NOMO-1 (cell line): ENCODE results near the gene INHBA.
A peak's percentile ranks its signal among the peaks of the same experiment; 100 is the strongest.

Experiments
- DNase-seq, 2 experiments: peaks; one replicate each; lab custom pipeline; 2025; ENCODE audit not compliant: unreplicated experiment in 2 of 2; lab: John Stamatoyannopoulos, UW

INHBA gene

GRCh38 chr7:41702635-41703371, at the start of gene INHBA:
INHBA (minus strand) TSS chr7:41703090; CDS start chr7:41700374, 2,716 bp downstream.
- no peak for DNase-seq

DNA sequence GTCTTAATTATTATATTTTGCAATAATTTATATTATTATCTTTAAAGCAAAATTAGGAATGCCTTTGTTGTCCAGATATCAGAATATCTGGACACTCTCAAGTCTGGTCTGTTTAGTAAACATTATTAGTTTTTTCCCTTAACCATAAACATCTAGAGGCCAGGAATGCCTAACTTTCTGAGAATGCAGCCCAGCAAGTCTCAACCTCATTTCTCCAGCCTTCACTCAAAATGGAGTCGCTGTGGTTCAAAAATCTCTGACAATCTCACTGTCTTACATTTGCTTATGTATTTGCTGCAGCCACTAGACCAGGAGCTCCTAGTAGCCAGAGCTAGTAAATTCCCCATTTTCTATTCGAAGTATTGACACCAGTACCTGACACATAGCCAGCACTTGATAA, 49.7 kb upstream of the INHBA start:
- no peak for DNase-seq

- no peak for DNase-seq
These were observed 48.0 kb upstream of the INHBA start for GRCh38 chr7:41750661-41751540.

DNA sequence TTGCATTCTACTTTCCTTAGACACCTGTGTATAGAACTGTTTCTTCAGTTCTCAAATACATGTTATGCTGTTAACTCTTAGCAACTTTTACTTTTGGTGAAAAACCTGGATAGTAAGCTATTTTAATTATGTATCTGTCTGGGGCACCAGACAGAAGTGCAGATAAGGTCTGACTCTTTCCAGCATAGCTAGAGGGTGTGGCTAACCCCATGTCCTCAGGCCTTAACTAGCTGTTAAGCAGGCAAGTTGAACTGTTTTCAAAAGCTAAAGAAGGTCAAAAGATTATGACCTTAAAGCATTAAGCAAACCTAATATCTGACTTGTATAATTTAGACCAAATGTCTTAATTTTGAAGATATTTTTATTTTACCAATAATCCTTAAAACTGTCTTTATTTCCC, 45.1 kb upstream of the INHBA start:
- no peak for DNase-seq

DNA sequence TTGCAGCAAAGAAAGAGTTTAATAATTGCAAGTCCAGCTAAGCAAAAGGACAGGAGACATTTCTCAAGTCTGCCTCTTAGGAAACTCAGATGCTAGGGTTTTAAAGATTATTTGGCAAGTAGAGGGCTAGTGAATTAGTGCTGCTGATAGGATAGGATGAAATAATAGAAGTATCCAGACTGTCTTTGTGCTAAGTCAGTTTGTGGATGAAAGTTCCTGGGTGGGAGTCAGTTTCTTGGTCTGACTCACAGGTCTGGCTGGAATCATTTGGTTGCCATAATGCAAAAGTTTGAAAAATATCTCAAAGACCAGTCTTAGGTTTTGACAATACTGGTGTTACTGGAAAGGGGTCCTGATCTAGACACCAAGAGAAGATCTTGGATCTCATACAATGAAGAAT, 42.6 kb upstream of the INHBA start:
- DNase-seq = no peak

DNA sequence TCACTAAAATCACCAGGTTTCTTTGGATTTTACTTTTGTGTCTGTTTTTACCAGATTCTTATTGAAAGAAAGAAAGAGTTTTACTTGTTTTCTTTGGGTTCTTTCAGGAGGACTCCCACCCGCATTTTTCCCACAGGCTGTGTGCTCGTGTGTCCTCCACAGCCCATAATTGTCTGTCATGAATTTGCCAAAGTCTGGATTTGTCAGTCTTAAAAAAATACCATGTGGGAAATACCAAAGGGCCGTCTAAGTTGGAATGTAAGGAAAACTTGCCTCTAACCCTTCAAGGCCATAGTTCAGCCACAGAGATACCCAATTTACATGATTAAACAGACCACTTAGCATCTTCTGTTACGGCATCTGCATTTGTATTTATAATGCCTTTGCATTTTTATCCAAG, 41.3 kb upstream of the INHBA start:
- no peak for DNase-seq

GRCh38 chr7:41742401-41743020, 39.6 kb upstream of the INHBA start:
- DNase-seq = no peak

- DNase-seq = no peak
These were observed 35.9 kb upstream of the INHBA start for GRCh38 chr7:41738806-41739205.

DNA sequence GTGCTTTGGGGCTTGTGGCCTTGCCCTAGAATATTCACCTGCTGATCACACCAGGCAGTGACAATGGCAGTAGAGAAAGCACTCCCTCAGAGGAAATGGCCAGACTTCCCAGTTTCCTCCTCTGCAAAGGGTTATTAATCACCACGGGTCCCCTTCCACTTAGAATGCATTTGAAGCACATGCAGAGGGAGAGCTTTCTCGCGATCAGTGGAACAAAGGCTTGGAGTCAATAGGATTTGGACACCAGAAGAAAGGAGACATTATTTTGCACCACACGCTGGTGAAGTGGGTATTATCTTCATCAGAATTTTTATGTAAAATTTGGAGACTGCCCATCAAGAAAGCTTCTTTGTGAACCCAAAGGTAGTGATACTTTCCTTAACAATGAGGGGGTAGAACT, 35.4 kb upstream of the INHBA start:
- DNase-seq = no peak

- peak; percentile 16 to 23 for DNase-seq
These were observed 32.3 kb upstream of the INHBA start for GRCh38 chr7:41735206-41735605.

- peak; percentile 29 to 56 for DNase-seq
These were observed 30.0 kb upstream of the INHBA start for GRCh38 chr7:41732843-41733306.

DNA sequence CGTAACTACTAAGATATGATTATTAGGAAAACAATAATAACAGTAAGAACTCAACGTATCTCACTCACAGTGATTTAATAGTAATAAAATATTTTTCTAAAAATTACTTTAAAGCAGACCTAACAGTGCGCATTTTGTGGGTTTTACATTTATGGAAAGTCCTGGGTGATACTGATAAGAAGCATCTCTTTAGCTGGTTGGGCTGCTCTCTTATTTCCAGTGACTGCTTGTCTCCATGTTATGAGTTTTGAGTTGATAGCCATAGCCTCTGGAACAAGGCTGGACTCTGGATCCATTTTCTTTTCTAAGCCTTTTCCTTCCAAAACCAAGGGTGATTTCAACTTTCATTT, 29.5 kb upstream of the INHBA start:
- no peak for DNase-seq

GRCh38 chr7:41731493-41732435, 28.9 kb upstream of the INHBA start:
- peak; percentile 55 to 84 for DNase-seq

GRCh38 chr7:41730668-41731067, 27.8 kb upstream of the INHBA start:
- no peak for DNase-seq

GRCh38 chr7:41730161-41730560, 27.3 kb upstream of the INHBA start:
- DNase-seq = no peak

DNA sequence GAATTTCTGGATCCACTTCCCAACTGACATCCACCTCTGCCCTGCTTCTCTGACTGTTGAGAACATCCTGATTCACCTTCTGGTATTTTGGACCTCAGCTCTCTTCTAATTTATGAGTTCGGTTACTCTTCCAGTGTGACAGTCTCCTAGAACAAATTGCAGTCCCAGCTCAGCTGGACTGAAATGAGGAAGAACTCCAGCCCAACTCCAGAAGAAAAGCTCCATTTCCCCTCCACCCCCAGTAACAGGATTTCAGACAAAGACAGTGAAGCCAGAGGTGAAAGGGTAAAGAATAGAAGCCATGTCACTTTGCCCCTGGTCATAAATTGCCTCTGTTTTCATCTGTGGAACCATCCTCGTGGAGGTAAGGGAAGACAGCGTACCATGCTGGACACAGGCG, 26.2 kb upstream of the INHBA start:
- no peak for DNase-seq

- DNase-seq = no peak
These were observed 22.1 kb upstream of the INHBA start for GRCh38 chr7:41725013-41725412.

DNA sequence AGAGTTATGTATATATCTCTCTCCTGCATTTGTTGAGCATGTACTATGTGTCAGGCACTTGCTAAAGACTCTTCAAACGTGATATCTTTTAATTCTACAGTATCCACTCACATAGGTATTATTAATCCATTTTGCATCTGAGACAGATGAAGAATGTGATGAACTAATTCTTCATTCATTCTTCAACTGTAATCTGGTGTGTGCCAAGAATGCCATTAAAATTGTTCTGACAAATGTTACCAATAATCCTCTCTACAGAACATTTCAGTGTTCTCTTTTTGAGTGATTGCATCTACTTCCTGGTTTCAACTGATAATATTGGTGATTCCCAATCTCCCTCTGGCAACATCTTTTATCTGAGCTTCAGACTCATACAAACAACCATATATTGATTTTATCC, 18.0 kb upstream of the INHBA start:
- DNase-seq = no peak

DNA sequence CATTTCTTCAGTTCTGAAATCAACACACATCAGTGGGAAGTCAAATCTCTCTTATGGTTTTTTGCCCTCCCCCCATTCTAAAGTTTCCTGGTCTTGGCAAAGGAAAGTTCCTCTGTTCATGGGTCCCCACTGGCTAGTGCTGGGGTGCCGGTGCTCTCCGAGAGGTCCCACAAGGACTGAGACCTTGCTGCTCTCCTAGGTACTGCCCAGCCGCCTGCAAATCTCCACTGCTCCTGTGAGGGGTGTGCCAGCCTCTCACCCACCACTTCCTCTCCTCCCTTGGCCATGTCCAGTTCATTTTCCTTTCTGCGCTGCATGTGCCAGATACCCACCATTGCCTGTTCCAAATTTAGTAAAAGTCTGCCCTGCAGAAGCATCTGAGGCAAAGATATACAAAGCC, 17.2 kb upstream of the INHBA start:
- DNase-seq = no peak

DNA sequence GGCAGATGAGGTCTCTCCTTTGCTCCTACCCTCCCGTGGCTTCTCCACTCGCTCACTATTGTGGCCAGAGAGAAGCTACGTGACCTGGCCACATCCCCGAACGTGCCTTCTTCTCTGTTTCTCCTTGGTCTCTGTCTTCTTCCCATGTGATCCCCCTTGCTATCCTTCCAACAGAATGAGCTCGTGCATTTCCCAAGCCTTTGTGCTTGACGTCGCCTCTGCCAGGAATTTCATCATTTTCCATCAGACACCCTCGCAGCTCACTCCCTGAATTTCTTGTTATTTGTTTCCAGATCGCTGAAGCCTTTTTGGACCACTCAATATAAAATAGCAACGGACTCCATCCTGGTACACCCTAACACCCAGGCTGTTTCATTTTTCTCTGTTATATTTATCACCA, 13.8 kb upstream of the INHBA start:
- no peak for DNase-seq

DNA sequence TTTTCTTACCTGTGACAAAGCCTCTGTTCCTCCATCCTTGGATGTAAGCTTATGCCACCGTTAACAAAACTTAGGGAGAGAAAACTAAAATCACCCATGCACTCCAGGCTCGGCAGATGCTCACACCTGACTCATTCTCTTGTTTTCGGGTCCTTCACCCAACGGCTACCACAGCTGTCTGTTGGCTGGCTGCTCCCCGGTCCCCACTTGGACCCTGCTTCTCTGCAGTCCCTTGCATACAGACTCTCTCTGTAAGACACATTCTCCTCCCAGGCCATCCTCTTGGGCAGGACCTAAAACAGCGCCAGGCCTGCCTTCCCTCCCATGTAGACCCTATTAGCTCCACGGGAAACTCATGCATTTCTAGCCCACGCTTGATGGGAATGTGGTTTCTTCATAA, 12.1 kb upstream of the INHBA start:
- no peak for DNase-seq
